GM12873 (cell line): ENCODE data around the gene GPC5.

Source experiments
- TF ChIP-seq, protein P1 (sequence below): IDR thresholded peaks from 2 replicates; pipeline ENCODE4 v1.5.1; 2012; ENCODE audit warnings: low read depth, mild to moderate bottlenecking, moderate library complexity, low read length, control low read depth; ENCODE audit not compliant: insufficient read depth; ENCODE audit errors: missing control alignments

GPC5 gene

DNA sequence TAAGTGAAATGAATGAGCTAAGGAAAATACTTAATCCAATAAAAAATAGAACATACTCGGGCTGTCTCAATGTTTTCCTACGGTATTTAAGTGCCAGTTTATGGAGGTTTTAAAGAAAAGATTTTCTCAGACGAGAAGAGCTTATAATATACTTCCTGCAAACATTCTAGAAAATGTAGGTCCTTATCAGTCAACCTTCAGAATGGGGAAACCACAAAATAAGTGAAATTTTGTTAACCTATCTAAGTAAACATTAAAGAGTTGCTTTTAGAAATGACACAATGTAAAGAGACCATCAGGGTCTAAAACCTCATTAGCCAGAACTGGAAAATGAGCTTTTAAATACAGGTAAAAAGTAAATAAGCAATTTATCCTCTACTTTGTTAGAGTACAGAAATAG is 38.8 kb upstream of the GPC5 start:
- TF ChIP-seq, protein P1, sequence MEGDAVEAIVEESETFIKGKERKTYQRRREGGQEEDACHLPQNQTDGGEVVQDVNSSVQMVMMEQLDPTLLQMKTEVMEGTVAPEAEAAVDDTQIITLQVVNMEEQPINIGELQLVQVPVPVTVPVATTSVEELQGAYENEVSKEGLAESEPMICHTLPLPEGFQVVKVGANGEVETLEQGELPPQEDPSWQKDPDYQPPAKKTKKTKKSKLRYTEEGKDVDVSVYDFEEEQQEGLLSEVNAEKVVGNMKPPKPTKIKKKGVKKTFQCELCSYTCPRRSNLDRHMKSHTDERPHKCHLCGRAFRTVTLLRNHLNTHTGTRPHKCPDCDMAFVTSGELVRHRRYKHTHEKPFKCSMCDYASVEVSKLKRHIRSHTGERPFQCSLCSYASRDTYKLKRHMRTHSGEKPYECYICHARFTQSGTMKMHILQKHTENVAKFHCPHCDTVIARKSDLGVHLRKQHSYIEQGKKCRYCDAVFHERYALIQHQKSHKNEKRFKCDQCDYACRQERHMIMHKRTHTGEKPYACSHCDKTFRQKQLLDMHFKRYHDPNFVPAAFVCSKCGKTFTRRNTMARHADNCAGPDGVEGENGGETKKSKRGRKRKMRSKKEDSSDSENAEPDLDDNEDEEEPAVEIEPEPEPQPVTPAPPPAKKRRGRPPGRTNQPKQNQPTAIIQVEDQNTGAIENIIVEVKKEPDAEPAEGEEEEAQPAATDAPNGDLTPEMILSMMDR = no peak

DNA sequence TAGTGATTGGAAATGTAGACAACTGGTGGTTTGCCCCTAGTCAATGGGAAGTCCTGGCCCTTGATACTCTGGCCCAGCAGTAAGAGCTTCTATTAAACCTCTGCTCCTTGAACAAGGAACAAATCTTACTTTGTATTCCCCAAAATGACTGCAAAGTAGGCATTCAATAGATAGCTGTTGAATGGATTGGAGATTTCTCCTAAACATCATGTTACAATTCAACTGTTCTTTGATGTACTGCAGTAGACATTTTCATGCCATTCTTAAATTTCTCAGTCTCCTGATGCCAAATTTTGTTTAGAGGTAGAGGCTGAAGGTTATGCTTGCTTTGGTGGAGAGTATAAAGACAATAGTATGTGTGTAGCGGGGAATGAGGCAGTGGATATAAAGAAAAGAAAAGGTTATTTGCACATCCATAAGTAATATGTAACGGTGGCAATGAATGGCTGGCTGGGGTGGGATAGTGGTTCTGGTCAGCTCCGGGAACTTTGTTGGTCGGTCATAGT is 38.1 kb upstream of the GPC5 start:
- TF ChIP-seq, protein P1 = no peak

DNA sequence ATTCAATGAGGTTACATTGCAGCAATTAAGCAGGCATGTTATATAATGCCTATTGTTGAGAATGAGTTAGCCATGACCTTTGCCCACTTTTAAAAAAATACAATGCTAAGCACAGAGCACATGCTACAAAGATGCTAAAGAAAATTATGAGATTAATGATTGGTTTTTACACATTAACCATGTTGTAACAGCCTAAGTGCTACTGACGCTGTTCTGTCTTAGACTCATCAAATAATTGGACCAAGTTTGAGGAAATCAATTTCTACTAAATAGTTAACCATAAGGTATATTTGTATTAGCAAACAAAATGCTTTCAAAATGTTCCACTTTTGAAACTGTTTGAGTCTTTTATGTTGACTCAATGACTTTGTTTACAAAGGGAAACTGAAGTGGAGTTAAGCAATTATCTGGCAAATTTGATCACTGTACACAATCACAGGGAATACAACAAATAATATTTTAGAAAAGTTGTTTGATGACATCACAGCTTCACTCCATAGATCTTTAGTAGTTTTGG is 36.6 kb upstream of the GPC5 start:
- TF ChIP-seq, protein P1 = no peak

DNA sequence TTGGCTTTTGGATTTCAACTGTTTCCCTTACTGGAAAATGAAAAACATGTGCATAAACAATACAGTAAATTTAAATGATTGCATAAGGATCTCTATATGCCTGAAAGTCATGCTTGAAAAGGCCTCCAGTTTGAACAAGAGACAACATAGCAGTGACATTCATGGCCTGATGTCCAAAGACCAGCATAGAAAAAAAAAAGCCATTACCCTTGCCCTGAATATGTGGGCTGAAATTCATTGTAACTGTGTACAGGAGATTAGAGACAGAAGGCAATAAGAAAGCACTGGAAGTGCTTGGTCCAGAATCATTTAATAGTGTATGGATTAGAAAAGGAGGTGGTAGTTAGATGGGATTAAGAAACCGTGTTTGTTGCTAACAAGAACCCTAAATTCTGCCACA is 35.5 kb upstream of the GPC5 start:
- TF ChIP-seq, protein P1 = no peak

DNA sequence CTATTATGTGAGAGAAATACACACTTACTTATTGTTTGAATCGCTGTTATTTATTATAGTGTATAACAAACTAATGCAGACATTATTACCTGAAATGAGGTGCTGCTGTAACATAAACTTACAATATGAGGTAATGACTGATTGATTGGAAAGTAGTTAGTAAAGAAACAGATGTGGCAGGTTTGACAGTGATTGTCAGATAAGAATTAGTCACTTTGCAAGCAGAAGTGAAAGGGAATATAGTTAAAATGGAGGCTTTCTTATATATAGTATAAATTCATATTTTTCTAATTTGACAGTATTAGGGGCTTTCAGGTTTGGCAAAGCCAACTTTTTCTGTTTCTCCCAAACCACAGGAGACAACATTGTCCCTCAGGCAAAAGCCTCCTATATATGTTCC is 30.3 kb upstream of the GPC5 start:
- TF ChIP-seq, protein P1 = no peak

DNA sequence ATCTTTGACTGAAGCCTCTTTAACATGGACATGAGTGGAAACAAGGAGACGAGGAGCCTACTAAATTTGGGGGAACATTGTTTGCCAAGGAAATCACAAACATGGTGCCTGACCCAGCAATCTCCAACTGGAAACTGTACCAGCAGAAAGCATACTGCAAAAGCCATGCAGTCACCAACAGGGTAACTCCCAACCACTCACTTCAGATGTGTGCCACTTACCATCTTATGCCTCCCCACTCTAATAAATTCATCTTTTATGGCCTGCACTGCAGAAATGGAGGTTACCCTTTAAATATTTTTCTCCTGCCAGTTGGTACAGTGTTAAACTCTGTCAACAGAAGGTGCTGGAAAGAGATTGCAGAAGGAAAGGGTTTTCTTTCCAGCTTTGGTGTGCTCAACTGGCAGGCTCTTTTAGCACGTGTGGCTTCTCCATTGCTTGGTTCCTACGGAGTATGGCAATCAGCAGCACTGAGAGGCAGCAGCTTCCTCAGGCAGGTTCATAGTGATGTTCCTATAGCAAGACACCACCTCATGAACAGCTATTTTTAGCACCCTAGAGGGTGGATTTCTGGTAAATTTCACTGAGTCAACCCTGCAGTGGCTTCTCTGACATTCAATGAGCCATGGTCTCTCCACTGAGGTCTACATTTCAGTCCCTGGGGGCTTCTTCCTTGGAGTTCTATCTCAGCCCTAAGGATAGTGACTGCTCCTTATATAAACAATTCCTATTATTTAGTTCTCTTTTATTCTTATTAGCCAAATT is 29.6 kb upstream of the GPC5 start:
- TF ChIP-seq, protein P1 = no peak

DNA sequence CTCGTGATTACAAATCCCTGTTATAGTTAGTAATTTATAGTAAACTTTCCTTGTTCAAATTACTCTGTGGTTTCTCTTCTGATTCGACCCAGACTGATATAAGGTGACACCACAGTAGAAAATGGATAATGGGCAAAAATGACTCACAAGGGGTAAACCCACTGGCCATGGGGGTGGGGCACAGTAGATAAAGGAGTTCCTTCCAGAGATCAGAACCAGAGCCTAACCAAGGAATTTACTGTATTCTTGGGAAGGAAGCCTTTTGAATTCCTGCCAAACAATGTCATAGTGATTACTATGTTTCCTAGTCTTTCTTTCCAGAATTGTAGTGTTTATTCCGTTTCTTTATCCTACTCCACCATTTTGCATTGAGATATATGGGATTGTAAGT is 29.0 kb upstream of the GPC5 start:
- TF ChIP-seq, protein P1 = no peak
